SK-N-SH treated with all-trans-retinoic acid at 6 μM for 48 hours (cell line): Measurements from ENCODE around the gene TFR2.
A peak's percentile ranks its signal among the peaks of the same experiment; 100 is the strongest.

Source experiments
- ATAC-seq: fragments of 200-7000 bp; cut with Tn5 transposase; 3 replicates; pipeline ENCODE4 v1.9.1; 2020; ENCODE audit warnings: mild to moderate bottlenecking, moderate library complexity
- ARNTL ChIP-seq: fragments of 450-650 bp; formaldehyde crosslinking; IDR thresholded peaks from 2 replicates; pipeline ENCODE4 v1.5.0; 2020; ENCODE audit warnings: low read depth, mild to moderate bottlenecking, moderate library complexity, borderline replicate concordance
- BACH2 ChIP-seq: fragments of 250-450 bp; sonication (Bioruptor Pico); IDR thresholded peaks from 2 replicates; pipeline ENCODE4 v1.9.0; 2021; ENCODE audit warnings: mild to moderate bottlenecking, borderline replicate concordance
- CREB5 ChIP-seq: fragments of 250-450 bp; sonication (Bioruptor Pico); IDR thresholded peaks from 2 replicates; pipeline ENCODE4 v1.5.1; 2020; ENCODE audit warnings: low read depth, mild to moderate bottlenecking, moderate library complexity
- CSDC2 ChIP-seq: fragments of 250-450 bp; sonication (Bioruptor Pico); IDR thresholded peaks from 2 replicates; pipeline ENCODE4 v1.5.0; 2020; ENCODE audit warnings: mild to moderate bottlenecking, moderate library complexity
- ESRRG ChIP-seq: fragments of 250-450 bp; sonication (Bioruptor Pico); IDR thresholded peaks from 2 replicates; pipeline ENCODE4 v1.6.1; 2021; ENCODE audit warnings: mild to moderate bottlenecking
- ISL1 ChIP-seq: fragments of 250-450 bp; sonication (Bioruptor Pico); IDR thresholded peaks from 2 replicates; pipeline ENCODE4 v2.1.2; 2022; ENCODE audit warnings: mild to moderate bottlenecking, moderate library complexity
- OSR1 ChIP-seq: fragments of 250-450 bp; sonication (Bioruptor Pico); IDR thresholded peaks from 2 replicates; pipeline ENCODE4 v1.8.0; 2022; ENCODE audit warnings: moderate library complexity, mild to moderate bottlenecking, inconsistent platforms
- PATZ1 ChIP-seq: fragments of 250-450 bp; sonication (Bioruptor Pico); IDR thresholded peaks from 2 replicates; pipeline ENCODE4 v1.8.0; 2020; ENCODE audit warnings: mild to moderate bottlenecking, moderate library complexity, borderline replicate concordance
- PPARA ChIP-seq: fragments of 250-450 bp; sonication (Bioruptor Pico); IDR thresholded peaks from 2 replicates; pipeline ENCODE4 v1.5.0; 2020; ENCODE audit warnings: mild to moderate bottlenecking, borderline replicate concordance
- RARB ChIP-seq: fragments of 250-450 bp; sonication (Bioruptor Pico); IDR thresholded peaks from 2 replicates; pipeline ENCODE4 v1.8.0; 2021; ENCODE audit warnings: mild to moderate bottlenecking, moderate library complexity
- SNAI2 ChIP-seq: fragments of 250-450 bp; sonication (Bioruptor Pico); IDR thresholded peaks from 2 replicates; pipeline ENCODE4 v1.5.0; 2020; ENCODE audit warnings: mild to moderate bottlenecking, moderate library complexity
- TCF4 ChIP-seq: fragments of 250-450 bp; sonication (Bioruptor Pico); IDR thresholded peaks from 2 replicates; pipeline ENCODE4 v1.8.0; 2021; ENCODE audit warnings: mild to moderate bottlenecking, moderate library complexity, borderline replicate concordance
- TOX ChIP-seq: fragments of 250-450 bp; sonication (Bioruptor Pico); IDR thresholded peaks from 2 replicates; pipeline ENCODE4 v1.8.0; 2021; ENCODE audit warnings: mild to moderate bottlenecking, moderate library complexity, borderline replicate concordance
- ZFP3 ChIP-seq: fragments of 250-450 bp; sonication (Bioruptor Pico); IDR thresholded peaks from 2 replicates; pipeline ENCODE4 v1.5.0; 2020; ENCODE audit warnings: mild to moderate bottlenecking, moderate library complexity
- ZFP30 ChIP-seq: fragments of 450-650 bp; formaldehyde crosslinking; IDR thresholded peaks from 2 replicates; pipeline ENCODE4 v1.5.0; 2022; ENCODE audit warnings: mild to moderate bottlenecking, moderate library complexity
- ZNF565 ChIP-seq: fragments of 450-650 bp; formaldehyde crosslinking; conservative IDR thresholded peaks from 2 replicates; pipeline ENCODE4 v1.5.0; 2020; ENCODE audit warnings: low read depth, mild to moderate bottlenecking, moderate library complexity
- ZNF70 ChIP-seq: fragments of 450-650 bp; formaldehyde crosslinking; IDR thresholded peaks from 2 replicates; pipeline ENCODE4 v1.5.0; 2020; ENCODE audit warnings: mild to moderate bottlenecking, moderate library complexity

The TFR2 gene

GRCh38 chr7:100678291-100678984 lies 37.1 kb upstream of the TFR2 start (continued):
- no peak for TF ChIP-seq ZNF565 (CRISPR knock-in tag)
- TF ChIP-seq OSR1 (CRISPR knock-in tag), result no peak
- TF ChIP-seq PATZ1 (CRISPR knock-in tag), result no peak
- TF ChIP-seq ZFP30 (CRISPR knock-in tag), result no peak

GRCh38 chr7:100677308-100678267 lies 36.2 kb upstream of the TFR2 start:
- no peak for TF ChIP-seq RARB
- ATAC-seq, result no peak

GRCh38 chr7:100676501-100677306 lies 35.4 kb upstream of the TFR2 start:
- ATAC-seq, result no peak

GRCh38 chr7:100675581-100676350 lies 34.4 kb upstream of the TFR2 start:
- TF ChIP-seq ZNF70 (CRISPR knock-in tag) (0 out of 2 replicates have a peak, but pooled peaks have one; percentile 6), PATZ1 (CRISPR knock-in tag) (peak; percentile 99), TCF4 (CRISPR knock-in tag) (no peak)
- ATAC-seq, result peak; percentile 46

More at GRCh38 chr7:100676501-100677306, 35.4 kb upstream of the TFR2 start:
- TF ChIP-seq CSDC2 (CRISPR knock-in tag) (no peak), ZNF565 (CRISPR knock-in tag) (no peak), ZFP3 (no peak), CREB5 (CRISPR knock-in tag) (no peak), ESRRG (CRISPR knock-in tag) (no peak), BACH2 (CRISPR knock-in tag) (no peak), PPARA (no peak), OSR1 (CRISPR knock-in tag) (no peak), ZFP30 (CRISPR knock-in tag) (no peak), PATZ1 (CRISPR knock-in tag) (no peak), SNAI2 (no peak), ISL1 (CRISPR knock-in tag) (no peak), ARNTL (CRISPR knock-in tag) (no peak), TOX (no peak)
